ENCODE results near the gene RBBP5.

RBBP5 gene

DNA sequence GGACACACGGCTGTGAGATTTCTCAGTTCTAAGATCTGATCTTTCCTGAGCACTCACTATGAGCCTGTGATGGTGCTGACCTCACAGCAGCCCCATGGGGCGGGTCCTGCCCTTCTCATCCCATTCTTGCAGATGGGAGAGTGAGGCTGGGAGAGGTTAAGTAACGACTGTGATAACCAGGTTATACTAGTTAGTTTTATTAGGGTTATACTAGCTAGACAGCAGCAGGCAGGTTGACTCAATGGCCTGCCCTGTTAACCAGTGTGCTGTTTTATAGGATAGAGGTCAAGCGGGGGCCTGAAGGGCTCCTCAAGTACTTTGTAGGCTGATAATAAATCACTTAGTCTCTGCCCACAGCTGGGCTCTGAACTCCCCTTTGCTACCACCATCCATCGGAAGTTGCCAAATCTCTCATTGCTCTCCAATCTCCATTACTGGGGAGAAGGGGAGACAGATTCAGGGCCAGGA, 74.0 kb downstream of the RBBP5 start:
- TF ChIP-seq ZNF8 (CRISPR knock-in tag; IDR thresholded peaks at IDR 0.05) (no peak), GLIS3 (CRISPR knock-in tag; IDR thresholded peaks at IDR 0.05) (no peak), ZNF70 (CRISPR knock-in tag; IDR thresholded peaks at IDR 0.05) (no peak), ZFP3 (CRISPR knock-in tag; IDR thresholded peaks at IDR 0.05) (no peak), OSR1 (CRISPR knock-in tag; IDR thresholded peaks at IDR 0.05) (no peak), ARNTL (CRISPR knock-in tag; IDR thresholded peaks at IDR 0.05; ENCODE audit: borderline replicate concordance, low read depth) (no peak)
- TF ChIP-seq, protein P1, sequence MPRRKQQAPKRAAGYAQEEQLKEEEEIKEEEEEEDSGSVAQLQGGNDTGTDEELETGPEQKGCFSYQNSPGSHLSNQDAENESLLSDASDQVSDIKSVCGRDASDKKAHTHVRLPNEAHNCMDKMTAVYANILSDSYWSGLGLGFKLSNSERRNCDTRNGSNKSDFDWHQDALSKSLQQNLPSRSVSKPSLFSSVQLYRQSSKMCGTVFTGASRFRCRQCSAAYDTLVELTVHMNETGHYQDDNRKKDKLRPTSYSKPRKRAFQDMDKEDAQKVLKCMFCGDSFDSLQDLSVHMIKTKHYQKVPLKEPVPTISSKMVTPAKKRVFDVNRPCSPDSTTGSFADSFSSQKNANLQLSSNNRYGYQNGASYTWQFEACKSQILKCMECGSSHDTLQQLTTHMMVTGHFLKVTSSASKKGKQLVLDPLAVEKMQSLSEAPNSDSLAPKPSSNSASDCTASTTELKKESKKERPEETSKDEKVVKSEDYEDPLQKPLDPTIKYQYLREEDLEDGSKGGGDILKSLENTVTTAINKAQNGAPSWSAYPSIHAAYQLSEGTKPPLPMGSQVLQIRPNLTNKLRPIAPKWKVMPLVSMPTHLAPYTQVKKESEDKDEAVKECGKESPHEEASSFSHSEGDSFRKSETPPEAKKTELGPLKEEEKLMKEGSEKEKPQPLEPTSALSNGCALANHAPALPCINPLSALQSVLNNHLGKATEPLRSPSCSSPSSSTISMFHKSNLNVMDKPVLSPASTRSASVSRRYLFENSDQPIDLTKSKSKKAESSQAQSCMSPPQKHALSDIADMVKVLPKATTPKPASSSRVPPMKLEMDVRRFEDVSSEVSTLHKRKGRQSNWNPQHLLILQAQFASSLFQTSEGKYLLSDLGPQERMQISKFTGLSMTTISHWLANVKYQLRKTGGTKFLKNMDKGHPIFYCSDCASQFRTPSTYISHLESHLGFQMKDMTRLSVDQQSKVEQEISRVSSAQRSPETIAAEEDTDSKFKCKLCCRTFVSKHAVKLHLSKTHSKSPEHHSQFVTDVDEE (CRISPR knock-in tag; IDR thresholded peaks at IDR 0.05), result no peak
- TF ChIP-seq, protein P2, sequence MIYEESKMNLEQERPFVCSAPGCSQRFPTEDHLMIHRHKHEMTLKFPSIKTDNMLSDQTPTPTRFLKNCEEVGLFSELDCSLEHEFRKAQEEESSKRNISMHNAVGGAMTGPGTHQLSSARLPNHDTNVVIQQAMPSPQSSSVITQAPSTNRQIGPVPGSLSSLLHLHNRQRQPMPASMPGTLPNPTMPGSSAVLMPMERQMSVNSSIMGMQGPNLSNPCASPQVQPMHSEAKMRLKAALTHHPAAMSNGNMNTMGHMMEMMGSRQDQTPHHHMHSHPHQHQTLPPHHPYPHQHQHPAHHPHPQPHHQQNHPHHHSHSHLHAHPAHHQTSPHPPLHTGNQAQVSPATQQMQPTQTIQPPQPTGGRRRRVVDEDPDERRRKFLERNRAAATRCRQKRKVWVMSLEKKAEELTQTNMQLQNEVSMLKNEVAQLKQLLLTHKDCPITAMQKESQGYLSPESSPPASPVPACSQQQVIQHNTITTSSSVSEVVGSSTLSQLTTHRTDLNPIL (CRISPR knock-in tag; IDR thresholded peaks at IDR 0.05; ENCODE audit: low read depth), result no peak
- TF ChIP-seq, protein P3, sequence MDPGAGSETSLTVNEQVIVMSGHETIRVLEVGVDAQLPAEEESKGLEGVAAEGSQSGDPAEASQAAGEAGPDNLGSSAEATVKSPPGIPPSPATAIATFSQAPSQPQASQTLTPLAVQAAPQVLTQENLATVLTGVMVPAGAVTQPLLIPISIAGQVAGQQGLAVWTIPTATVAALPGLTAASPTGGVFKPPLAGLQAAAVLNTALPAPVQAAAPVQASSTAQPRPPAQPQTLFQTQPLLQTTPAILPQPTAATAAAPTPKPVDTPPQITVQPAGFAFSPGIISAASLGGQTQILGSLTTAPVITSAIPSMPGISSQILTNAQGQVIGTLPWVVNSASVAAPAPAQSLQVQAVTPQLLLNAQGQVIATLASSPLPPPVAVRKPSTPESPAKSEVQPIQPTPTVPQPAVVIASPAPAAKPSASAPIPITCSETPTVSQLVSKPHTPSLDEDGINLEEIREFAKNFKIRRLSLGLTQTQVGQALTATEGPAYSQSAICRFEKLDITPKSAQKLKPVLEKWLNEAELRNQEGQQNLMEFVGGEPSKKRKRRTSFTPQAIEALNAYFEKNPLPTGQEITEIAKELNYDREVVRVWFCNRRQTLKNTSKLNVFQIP (CRISPR knock-in tag; IDR thresholded peaks at IDR 0.05; ENCODE audit: borderline replicate concordance, low read depth), result no peak

DNA sequence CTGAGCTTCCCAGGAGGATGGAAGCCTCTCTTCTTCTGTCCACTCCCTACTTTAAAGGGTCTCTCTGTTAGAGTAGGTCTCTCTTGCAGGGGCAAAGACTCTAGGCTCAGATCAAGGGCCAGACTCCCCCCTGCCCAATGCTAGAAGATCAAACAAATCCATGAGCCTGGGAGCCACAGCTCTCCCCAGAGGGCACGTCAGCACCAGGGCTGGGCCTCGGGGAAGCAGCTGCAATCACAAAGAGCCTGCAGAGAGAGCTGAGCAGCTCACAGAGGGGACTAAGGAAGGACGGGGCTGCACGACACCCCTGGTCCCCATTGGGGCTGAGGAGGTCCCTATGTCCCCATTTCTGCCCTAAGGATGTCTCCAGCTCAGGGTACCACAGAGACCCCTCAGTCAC, 74.9 kb downstream of the RBBP5 start:
- ATAC-seq, result no peak
- TF ChIP-seq, protein P3 (CRISPR knock-in tag; IDR thresholded peaks at IDR 0.05; ENCODE audit: borderline replicate concordance, low read depth), result no peak
- no peak for TF ChIP-seq SNAI2 (CRISPR knock-in tag; IDR thresholded peaks at IDR 0.05)

More for the DNA sequence above, 74.0 kb downstream of the RBBP5 start:
- no peak for ATAC-seq

DNA sequence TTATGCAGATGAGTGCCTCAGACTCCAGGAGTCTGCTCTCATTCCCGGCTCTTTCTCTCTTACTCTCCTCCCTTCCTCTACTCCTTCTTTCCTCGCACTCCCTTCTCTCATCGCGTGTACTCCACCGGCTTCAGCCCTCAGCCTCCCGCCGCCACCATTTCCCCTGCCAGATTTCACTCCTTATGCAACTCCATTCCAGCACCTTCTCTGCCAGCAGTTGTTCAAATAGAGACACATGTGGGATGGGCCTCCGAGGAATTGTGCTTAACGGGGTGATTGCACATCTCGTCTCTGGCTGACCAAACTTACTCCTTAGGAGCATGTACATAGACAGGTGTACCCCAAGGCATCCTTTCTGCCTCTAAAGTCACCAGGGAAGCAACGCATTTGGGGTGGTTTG, 76.6 kb downstream of the RBBP5 start:
- ATAC-seq, result no peak
- TF ChIP-seq ARNTL (CRISPR knock-in tag; IDR thresholded peaks at IDR 0.05; ENCODE audit: borderline replicate concordance, low read depth) (no peak), TOX (CRISPR knock-in tag; IDR thresholded peaks at IDR 0.05; ENCODE audit: borderline replicate concordance) (no peak), TCF4 (CRISPR knock-in tag; IDR thresholded peaks at IDR 0.05; ENCODE audit: borderline replicate concordance) (no peak), ZC3H10 (CRISPR knock-in tag; IDR thresholded peaks at IDR 0.05) (no peak), ZNF70 (CRISPR knock-in tag; IDR thresholded peaks at IDR 0.05) (no peak), GLIS3 (CRISPR knock-in tag; IDR thresholded peaks at IDR 0.05) (no peak)
- TF ChIP-seq, protein P4, sequence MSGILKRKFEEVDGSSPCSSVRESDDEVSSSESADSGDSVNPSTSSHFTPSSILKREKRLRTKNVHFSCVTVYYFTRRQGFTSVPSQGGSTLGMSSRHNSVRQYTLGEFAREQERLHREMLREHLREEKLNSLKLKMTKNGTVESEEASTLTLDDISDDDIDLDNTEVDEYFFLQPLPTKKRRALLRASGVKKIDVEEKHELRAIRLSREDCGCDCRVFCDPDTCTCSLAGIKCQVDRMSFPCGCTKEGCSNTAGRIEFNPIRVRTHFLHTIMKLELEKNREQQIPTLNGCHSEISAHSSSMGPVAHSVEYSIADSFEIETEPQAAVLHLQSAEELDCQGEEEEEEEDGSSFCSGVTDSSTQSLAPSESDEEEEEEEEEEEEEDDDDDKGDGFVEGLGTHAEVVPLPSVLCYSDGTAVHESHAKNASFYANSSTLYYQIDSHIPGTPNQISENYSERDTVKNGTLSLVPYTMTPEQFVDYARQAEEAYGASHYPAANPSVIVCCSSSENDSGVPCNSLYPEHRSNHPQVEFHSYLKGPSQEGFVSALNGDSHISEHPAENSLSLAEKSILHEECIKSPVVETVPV (CRISPR knock-in tag; IDR thresholded peaks at IDR 0.05), result no peak

DNA sequence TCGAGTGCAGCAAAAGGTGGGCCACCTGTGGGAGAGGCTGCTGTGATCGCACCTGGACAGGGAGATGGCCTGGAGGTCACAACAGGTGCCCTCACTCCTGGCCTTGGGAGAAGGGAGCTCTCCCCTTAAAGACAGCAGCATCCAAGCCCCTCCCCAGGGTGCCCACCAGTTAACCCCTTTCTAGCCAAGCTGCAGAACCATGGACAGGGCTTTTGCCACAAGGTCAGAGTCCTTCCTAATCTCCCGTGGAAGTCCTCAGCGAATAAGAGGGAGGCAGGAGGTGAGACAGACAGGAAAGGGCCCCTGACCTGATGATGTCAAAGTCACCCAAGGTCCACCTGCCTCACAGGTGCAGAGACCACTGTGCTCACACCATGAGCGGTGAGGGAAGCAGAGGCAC, 77.0 kb downstream of the RBBP5 start:
- ATAC-seq, result no peak
- no peak for TF ChIP-seq ZFP3 (CRISPR knock-in tag; IDR thresholded peaks at IDR 0.05)
- TF ChIP-seq, protein P2 (CRISPR knock-in tag; IDR thresholded peaks at IDR 0.05; ENCODE audit: low read depth), result no peak
- no peak for TF ChIP-seq BACH2 (CRISPR knock-in tag; IDR thresholded peaks at IDR 0.05; ENCODE audit: borderline replicate concordance)
- TF ChIP-seq ARNTL (CRISPR knock-in tag; IDR thresholded peaks at IDR 0.05; ENCODE audit: borderline replicate concordance, low read depth), result no peak
- no peak for TF ChIP-seq ZNF70 (CRISPR knock-in tag; IDR thresholded peaks at IDR 0.05)
- no peak for TF ChIP-seq TCF4 (CRISPR knock-in tag; IDR thresholded peaks at IDR 0.05; ENCODE audit: borderline replicate concordance)
- TF ChIP-seq TOX (CRISPR knock-in tag; IDR thresholded peaks at IDR 0.05; ENCODE audit: borderline replicate concordance), result no peak
- TF ChIP-seq ZC3H10 (CRISPR knock-in tag; IDR thresholded peaks at IDR 0.05), result no peak
- TF ChIP-seq, protein P4 (CRISPR knock-in tag; IDR thresholded peaks at IDR 0.05), result no peak
- no peak for TF ChIP-seq OSR1 (CRISPR knock-in tag; IDR thresholded peaks at IDR 0.05)
- TF ChIP-seq, protein P5, sequence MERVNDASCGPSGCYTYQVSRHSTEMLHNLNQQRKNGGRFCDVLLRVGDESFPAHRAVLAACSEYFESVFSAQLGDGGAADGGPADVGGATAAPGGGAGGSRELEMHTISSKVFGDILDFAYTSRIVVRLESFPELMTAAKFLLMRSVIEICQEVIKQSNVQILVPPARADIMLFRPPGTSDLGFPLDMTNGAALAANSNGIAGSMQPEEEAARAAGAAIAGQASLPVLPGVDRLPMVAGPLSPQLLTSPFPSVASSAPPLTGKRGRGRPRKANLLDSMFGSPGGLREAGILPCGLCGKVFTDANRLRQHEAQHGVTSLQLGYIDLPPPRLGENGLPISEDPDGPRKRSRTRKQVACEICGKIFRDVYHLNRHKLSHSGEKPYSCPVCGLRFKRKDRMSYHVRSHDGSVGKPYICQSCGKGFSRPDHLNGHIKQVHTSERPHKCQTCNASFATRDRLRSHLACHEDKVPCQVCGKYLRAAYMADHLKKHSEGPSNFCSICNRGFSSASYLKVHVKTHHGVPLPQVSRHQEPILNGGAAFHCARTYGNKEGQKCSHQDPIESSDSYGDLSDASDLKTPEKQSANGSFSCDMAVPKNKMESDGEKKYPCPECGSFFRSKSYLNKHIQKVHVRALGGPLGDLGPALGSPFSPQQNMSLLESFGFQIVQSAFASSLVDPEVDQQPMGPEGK (CRISPR knock-in tag; IDR thresholded peaks at IDR 0.05; ENCODE audit: borderline replicate concordance), result no peak
- TF ChIP-seq, protein P3 (CRISPR knock-in tag; IDR thresholded peaks at IDR 0.05; ENCODE audit: borderline replicate concordance, low read depth), result no peak

Measured in SK-N-SH treated with all-trans-retinoic acid at 6 μM for 48 hours (cell line).